Fibroblast of pulmonary artery (primary cell): ENCODE measurements around the gene NAPA.

Experiments used
- DNase-seq: peaks from one replicate; pipeline ENCODE4 v3.0.0-alpha.2; 2010; ENCODE audit warnings: low read depth
- H3K4me3 ChIP-seq: replicated peaks from 2 replicates; pipeline ENCODE4 v1.5.1; 2011; ENCODE audit warnings: low read depth, mild to moderate bottlenecking, control low read depth, low read length, moderate library complexity
- CTCF ChIP-seq: IDR thresholded peaks from 2 replicates; pipeline ENCODE4 v1.5.1; 2011; ENCODE audit warnings: mild to moderate bottlenecking, control low read depth, low read length, inconsistent platforms; ENCODE audit errors: missing control alignments

NAPA gene

GRCh38 chr19:47470447-47471195 lies 44.2 kb downstream of the NAPA start:
- no peak for DNase-seq
- no peak for TF ChIP-seq CTCF
- H3K4me3 ChIP-seq, result no peak overlapping the region

GRCh38 chr19:47469719-47470118 lies 45.1 kb downstream of the NAPA start:
- TF ChIP-seq CTCF, result no peak
- no peak overlapping the region for H3K4me3 ChIP-seq
- no peak for DNase-seq

GRCh38 chr19:47469363-47469700 lies 45.5 kb downstream of the NAPA start:
- H3K4me3 ChIP-seq, result no peak overlapping the region
- no peak for DNase-seq
- TF ChIP-seq CTCF, result no peak

GRCh38 chr19:47467914-47468313 lies 46.9 kb downstream of the NAPA start:
- no peak for DNase-seq
- H3K4me3 ChIP-seq, result no peak overlapping the region
- no peak for TF ChIP-seq CTCF

- no peak overlapping the region for H3K4me3 ChIP-seq
- no peak for TF ChIP-seq CTCF
- no peak for DNase-seq
These were observed 48.9 kb downstream of the NAPA start for GRCh38 chr19:47465957-47466356.

GRCh38 chr19:47464675-47465419 lies 50.0 kb downstream of the NAPA start:
- no peak for DNase-seq
- no peak for TF ChIP-seq CTCF
- H3K4me3 ChIP-seq, result no peak overlapping the region
